Stimulated activated effector memory CD8-positive, alpha-beta T cell treated with anti-CD3 and anti-CD28 coated beads, Interleukin-12 subunit alpha, Interleukin-12 subunit beta, amount 100 ng/mL, for 72 hours (primary cell): Measurements from ENCODE around the gene RCHY1.
"Not testable (repeated sequence)": the region's sequence is repeated elsewhere in the genome, so short reads cannot be mapped to it uniquely, and the experiment has no call there.

Source experiments
- ATAC-seq: fragments of 150-1000 bp; cut with Tn5 transposase; 2 replicates; pipeline ENCODE4 v1.10.0; 2021
- DNase-seq, 2 donors: peaks; one replicate each; pipeline ENCODE4 v3.0.0; 2021 to 2022; ENCODE audit warnings: low spot score in 2 of 2
- H3K27ac Mint-ChIP-seq: one replicate; pipeline ENCODE4 v1.8.0; 2022; ENCODE audit warnings: mild to moderate bottlenecking, mixed read lengths
- H3K36me3 Mint-ChIP-seq: one replicate; pipeline ENCODE4 v1.8.0; 2022; ENCODE audit warnings: mild to moderate bottlenecking, mixed read lengths
- H3K4me1 Mint-ChIP-seq: one replicate; pipeline ENCODE4 v1.8.0; 2022; ENCODE audit warnings: mixed read lengths
- H3K4me3 Mint-ChIP-seq: one replicate; pipeline ENCODE4 v1.8.0; 2022; ENCODE audit warnings: mild to moderate bottlenecking, mixed read lengths
- H3K9me3 Mint-ChIP-seq: one replicate; pipeline ENCODE4 v1.8.0; 2022; ENCODE audit warnings: mixed read lengths

RCHY1 gene

DNA sequence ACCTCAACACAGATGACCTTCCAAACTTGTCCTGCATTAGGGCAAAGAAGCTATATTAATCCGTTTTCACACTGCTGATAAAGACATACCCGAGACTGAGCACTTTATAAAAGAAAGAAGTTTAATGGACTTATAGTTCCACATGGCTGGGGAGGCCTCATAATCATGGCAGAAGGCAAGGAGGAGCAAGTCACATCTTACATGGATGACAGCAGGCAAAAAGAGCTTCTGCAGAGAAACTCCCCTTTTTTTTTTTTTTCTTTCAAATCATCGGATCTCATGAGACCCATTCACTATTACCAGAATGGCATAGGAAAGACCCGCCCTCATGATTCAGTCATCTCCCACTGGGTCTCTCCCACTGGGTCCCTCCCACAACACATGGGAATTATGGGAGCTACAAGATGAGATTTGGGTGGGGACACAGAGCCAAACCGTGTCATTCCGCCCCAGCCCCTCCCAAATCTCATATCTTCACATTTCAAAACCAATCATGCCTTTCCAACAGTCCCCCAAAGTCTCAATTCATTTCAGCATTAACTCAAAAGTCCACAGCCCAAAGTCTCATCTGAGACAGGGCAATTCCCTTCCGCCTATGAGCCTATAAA, 17.4 kb upstream of the RCHY1 start:
- Mint-ChIP-seq H3K9me3 (peaks cover 10% of the 10 kb centered on the region), H3K36me3 (peaks cover 38% of the 10 kb centered on the region)
- not testable (repeated sequence) for ATAC-seq, H3K4me1 Mint-ChIP-seq, DNase-seq, H3K27ac Mint-ChIP-seq, H3K4me3 Mint-ChIP-seq

DNA sequence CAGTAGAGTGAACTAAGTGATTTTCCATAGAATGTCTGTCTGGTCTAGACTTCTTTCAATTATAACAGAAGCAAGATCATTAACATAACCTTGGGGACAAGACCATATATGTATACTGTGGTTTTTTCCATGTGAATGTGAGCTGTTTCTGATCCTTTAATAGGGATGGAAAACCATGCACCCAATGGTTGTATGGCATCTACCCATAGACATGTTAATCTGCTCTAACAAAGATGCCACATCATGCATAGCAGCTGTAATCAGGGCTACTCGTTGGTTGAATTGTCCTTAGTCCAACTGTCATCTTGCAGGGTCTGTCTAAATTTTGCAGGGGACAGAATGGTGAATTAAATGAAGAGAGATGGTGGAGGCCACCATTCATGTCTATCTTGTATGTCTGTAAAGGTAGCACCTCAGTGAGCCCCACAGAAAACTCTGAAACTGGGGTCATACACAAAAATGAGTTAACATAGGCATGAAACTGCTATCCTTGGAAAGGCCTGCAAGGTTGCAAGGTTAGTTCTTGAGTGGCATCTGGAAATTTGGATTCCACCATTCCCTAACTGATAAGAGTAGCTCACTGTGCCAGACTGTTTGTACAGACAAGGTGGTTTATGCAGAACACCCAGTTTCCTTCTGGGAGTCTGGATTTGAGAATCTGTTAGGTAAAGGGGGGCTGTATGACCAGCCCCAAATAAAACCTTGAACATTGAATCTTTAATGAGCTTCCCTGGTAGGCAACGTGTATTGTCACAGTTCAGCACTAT, 16.5 kb upstream of the RCHY1 start:
- ATAC-seq (no peak), DNase-seq (no peak)
- Mint-ChIP-seq H3K36me3 (peaks cover 47% of the 10 kb centered on the region), H3K27ac (no peak overlapping the region), H3K9me3 (peaks cover 10% of the 10 kb centered on the region), H3K4me1 (peaks cover 4% of the 10 kb centered on the region), H3K4me3 (no peak overlapping the region)

GRCh38 chr4:75527482-75527881, 13.3 kb upstream of the RCHY1 start:
- no peak for ATAC-seq

DNA sequence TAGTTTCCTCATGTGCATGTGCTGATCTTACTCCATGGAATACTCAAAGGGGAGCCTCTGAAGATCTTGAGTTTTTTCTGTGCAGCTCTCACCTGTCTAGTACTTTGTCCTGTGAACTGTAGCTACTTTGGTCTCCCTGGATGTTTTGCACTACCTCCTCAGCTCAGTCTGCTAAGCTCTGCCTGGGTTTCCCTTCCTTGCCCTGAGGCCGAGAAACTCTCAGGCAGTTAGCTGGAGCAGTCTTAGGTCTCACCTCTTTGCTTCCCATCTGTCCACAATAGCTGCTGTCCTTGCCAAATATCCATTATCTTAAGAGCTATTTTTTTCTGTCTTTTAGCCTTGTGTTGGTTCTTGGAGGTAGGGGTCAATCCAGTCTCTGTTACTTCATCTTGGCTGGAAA, 11.7 kb upstream of the RCHY1 start:
- DNase-seq: no peak
- Mint-ChIP-seq H3K9me3 (no peaks in the 10 kb centered on the region), H3K4me3 (no peak overlapping the region), H3K36me3 (peaks cover 86% of the 10 kb centered on the region), H3K4me1 (peaks cover 15% of the 10 kb centered on the region), H3K27ac (no peak overlapping the region)
- no peak for ATAC-seq

More at GRCh38 chr4:75527482-75527881, 13.3 kb upstream of the RCHY1 start:
- Mint-ChIP-seq H3K9me3 (peaks cover 4% of the 10 kb centered on the region), H3K27ac (no peak overlapping the region), H3K36me3 (peaks cover 80% of the 10 kb centered on the region), H3K4me1 (peaks cover 12% of the 10 kb centered on the region), H3K4me3 (no peak overlapping the region)
- no peak for DNase-seq

- DNase-seq (no peak), ATAC-seq (no peak)
- H3K4me3 Mint-ChIP-seq: no peak overlapping the region
- peaks cover 24% of the 10 kb centered on the region for H3K4me1 Mint-ChIP-seq
- no peaks in the 10 kb centered on the region for H3K9me3 Mint-ChIP-seq
- H3K27ac Mint-ChIP-seq: no peak overlapping the region
- H3K36me3 Mint-ChIP-seq: peaks cover 88% of the 10 kb centered on the region
Observed at GRCh38 chr4:75525086-75525485, 10.9 kb upstream of the RCHY1 start.

DNA sequence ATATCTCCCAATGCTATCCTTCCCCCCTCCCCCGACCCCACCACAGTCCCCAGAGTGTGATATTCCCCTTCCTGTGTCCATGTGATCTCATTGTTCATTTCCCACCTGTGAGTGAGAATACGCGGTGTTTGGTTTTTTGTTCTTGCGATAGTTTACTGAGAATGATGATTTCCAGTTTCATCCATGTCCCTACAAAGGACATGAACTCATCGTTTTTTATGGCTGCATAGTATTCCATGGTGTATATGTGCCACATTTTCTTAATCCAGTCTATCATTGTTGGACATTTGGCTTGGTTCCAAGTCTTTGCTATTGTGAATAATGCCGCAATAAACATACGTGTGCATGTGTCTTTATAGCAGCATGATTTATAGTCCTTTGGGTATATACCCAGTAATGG, 5.2 kb upstream of the RCHY1 start:
- H3K4me3 Mint-ChIP-seq, H3K27ac Mint-ChIP-seq, H3K9me3 Mint-ChIP-seq, ATAC-seq, DNase-seq: not testable (repeated sequence)
- Mint-ChIP-seq H3K36me3 (peaks cover 82% of the 10 kb centered on the region), H3K4me1 (peaks cover 19% of the 10 kb centered on the region)

DNA sequence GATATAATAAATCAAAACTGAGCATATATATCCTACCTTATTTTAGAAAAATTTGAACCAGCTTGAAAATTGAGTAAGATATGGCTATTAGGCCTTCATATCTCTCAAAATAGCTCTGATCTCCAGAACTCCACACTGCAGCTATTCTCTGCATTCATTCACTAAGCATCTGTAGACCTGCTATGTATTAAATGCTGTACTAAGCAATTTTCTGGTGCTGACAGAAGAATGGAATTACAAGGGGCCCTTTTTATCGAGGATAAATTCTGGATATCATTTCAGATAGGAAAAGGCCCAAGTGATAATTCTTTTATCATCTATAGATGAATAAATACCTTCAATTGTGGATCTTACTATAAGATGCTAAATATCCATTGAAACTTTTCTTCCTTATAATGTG, 1.9 kb upstream of the RCHY1 start:
- ATAC-seq (no peak), DNase-seq (no peak)
- Mint-ChIP-seq H3K4me3 (no peak overlapping the region), H3K9me3 (no peaks in the 10 kb centered on the region), H3K27ac (no peak overlapping the region), H3K4me1 (peaks cover 18% of the 10 kb centered on the region), H3K36me3 (peaks cover 52% of the 10 kb centered on the region)

GRCh38 chr4:75514949-75515612, 878 bp upstream of the RCHY1 start:
- H3K27ac Mint-ChIP-seq: no peak overlapping the region
- H3K4me1 Mint-ChIP-seq: peaks cover 17% of the 10 kb centered on the region
- no peak for DNase-seq
- H3K9me3 Mint-ChIP-seq: no peaks in the 10 kb centered on the region
- ATAC-seq: no peak
- peaks cover 52% of the 10 kb centered on the region for H3K36me3 Mint-ChIP-seq
- no peak overlapping the region for H3K4me3 Mint-ChIP-seq

DNA sequence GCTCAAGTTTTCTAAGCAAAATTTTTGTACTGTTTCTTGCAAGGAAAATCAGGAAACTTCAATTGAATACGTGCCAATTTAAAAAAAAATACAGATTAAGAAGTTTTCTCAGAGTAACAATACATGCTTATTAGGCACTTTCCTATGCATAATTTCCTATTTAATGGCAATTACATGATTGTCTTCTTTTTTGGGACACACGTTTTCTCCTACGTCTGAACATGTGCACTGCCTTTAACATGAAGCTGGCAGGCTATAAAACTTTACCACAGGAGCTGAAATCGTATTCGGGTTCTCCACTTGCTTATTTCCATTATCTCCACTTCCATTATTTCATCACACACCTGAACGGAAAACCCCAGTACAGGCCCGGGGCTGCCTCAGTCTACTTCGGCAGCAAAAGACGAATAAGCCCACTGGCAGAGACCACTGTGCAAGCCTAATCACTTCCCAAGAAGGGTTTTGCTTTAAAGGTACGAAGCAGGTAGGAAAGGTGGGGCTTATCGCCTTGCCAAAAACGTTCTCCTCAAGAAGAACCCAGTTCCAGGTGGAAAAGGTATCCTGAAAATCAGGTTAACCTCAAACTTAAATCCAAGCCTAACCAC, 575 bp downstream of the RCHY1 start:
- no peak for DNase-seq
- ATAC-seq: no peak
- Mint-ChIP-seq H3K4me3 (no peak overlapping the region), H3K9me3 (no peaks in the 10 kb centered on the region), H3K4me1 (peaks cover 28% of the 10 kb centered on the region), H3K27ac (no peak overlapping the region), H3K36me3 (peaks cover 52% of the 10 kb centered on the region)

GRCh38 chr4:75512386-75513211, 1.6 kb downstream of the RCHY1 start:
- Mint-ChIP-seq H3K4me1 (peaks cover 29% of the 10 kb centered on the region), H3K4me3 (no peak overlapping the region), H3K36me3 (peaks cover 52% of the 10 kb centered on the region), H3K27ac (no peak overlapping the region), H3K9me3 (no peaks in the 10 kb centered on the region)
- DNase-seq (no peak), ATAC-seq (no peak)

- no peak for DNase-seq
- Mint-ChIP-seq H3K4me1 (peaks cover 37% of the 10 kb centered on the region), H3K27ac (no peak overlapping the region), H3K36me3 (peaks cover 52% of the 10 kb centered on the region), H3K9me3 (no peaks in the 10 kb centered on the region), H3K4me3 (no peak overlapping the region)
- ATAC-seq: no peak
Observed at GRCh38 chr4:75511841-75512240, 2.4 kb downstream of the RCHY1 start.

DNA sequence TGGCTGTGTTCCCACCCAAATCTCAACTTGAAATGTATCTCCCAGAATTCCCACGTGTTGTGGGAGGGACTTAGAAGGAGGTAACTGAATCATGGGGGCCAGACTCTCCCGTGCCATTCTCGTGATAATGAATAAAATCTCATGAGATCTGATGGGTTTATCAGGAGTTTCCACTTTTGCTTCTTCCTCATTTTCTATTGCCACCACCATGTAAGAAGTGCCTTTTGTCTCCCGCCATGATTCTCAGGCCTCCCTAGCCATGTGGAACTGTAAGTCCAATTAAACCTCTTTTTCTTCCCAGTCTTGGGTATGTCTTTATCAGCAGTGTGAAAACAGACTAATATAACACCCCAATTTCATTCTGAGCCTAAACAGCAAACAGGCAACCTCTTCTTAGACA, 4.6 kb downstream of the RCHY1 start:
- H3K4me3 Mint-ChIP-seq: peak overlapping the region; percentile 5
- not testable (repeated sequence) for DNase-seq, ATAC-seq, H3K9me3 Mint-ChIP-seq
- peak overlapping the region; percentile 12 for H3K27ac Mint-ChIP-seq
- H3K36me3 Mint-ChIP-seq: peaks cover 61% of the 10 kb centered on the region
- H3K4me1 Mint-ChIP-seq: peaks cover 45% of the 10 kb centered on the region

GRCh38 chr4:75505630-75506029, 8.6 kb downstream of the RCHY1 start:
- Mint-ChIP-seq H3K36me3 (peaks cover 93% of the 10 kb centered on the region), H3K4me1 (peaks cover 40% of the 10 kb centered on the region), H3K4me3 (no peak overlapping the region), H3K9me3 (no peaks in the 10 kb centered on the region), H3K27ac (peak overlapping the region; percentile 63)
- ATAC-seq: no peak
- DNase-seq: no peak

DNA sequence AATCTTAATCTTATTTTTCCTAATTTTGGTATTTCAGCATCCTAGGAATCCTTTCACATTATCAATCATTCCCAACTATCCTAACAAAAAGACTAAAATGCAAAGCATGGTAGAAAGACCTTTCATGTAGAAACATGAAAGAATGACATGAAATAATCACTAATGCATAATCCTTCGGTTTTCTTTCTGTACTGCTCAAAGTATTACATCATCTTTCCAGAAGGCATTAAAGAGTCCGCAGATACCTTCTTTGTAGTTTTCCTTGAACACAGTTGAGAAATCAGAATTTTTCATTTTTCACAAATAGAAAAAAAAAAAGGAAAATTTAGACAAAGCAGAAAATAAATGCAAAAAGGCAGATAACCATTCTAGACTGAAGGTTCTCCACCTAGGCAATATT, 11.5 kb downstream of the RCHY1 start:
- Mint-ChIP-seq H3K4me1 (peaks cover 41% of the 10 kb centered on the region), H3K27ac (no peak overlapping the region), H3K4me3 (no peak overlapping the region), H3K9me3 (peaks cover 6% of the 10 kb centered on the region), H3K36me3 (peaks cover 97% of the 10 kb centered on the region)
- DNase-seq (no peak), ATAC-seq (no peak)

GRCh38 chr4:75499900-75500299, 14.3 kb downstream of the RCHY1 start:
- Mint-ChIP-seq H3K36me3 (peaks cover 97% of the 10 kb centered on the region), H3K4me3 (no peak overlapping the region), H3K27ac (no peak overlapping the region), H3K9me3 (peaks cover 6% of the 10 kb centered on the region), H3K4me1 (peaks cover 38% of the 10 kb centered on the region)
- no peak for ATAC-seq
- DNase-seq: no peak
